B cell (primary cell): Measurements from ENCODE around the gene THSD4. TPM values are rescaled to one million over a fixed set of nuclear protein-coding genes. Genes with fewer than 3 reads are reported as not detected.

ENCODE experiments used
- ATAC-seq: fragments of 200-7000 bp; cut with Tn5 transposase; one replicate; pipeline ENCODE4 v1.10.0; 2021; ENCODE audit warnings: low read depth, mild to moderate bottlenecking, moderate number of reproducible peaks, moderate library complexity
- CTCF ChIA-PET: fragments of 350-600 bp; sonication (Branson Sonifier 250); formaldehyde crosslinking; loops from one replicate; lab custom pipeline; 2021; ENCODE audit warnings: antibody characterized with exemption, inconsistent platforms; lab: Charles Lee
- POLR2A ChIA-PET: fragments of 350-600 bp; sonication (Branson Sonifier 250); formaldehyde crosslinking; loops from one replicate; lab custom pipeline; 2021; ENCODE audit warnings: antibody characterized with exemption; lab: Charles Lee
- DNase-seq: peaks from one replicate; pipeline ENCODE4 v3.0.0; 2013
- H2AFZ ChIP-seq: 2 replicates; pipeline ENCODE4 v1.6.1; 2012; ENCODE audit warnings: mild to moderate bottlenecking, low read depth, low read length; ENCODE audit not compliant: insufficient read depth, poor library complexity, severe bottlenecking
- H3K27ac ChIP-seq, 2 donors: 1 replicate in 1 of 2; 2 replicates in 1 of 2; pipeline ENCODE4 v1.5.1; 2012 to 2013; ENCODE audit warnings: low read length in 2 of 2, mild to moderate bottlenecking in 2 of 2, moderate library complexity in 1 of 2
- H3K27me3 ChIP-seq, 4 experiments: fragments of 200-600 bp in 1 of 4; sonication (generic) in 1 of 4; replicated peaks in 1 of 4; 1 replicate in 2 of 4; 2 replicates in 2 of 4; pipeline versions ENCODE4 v1.6.1 to v1.7.0; 2013 to 2016; ENCODE audit warnings: low read length in 3 of 4, mild to moderate bottlenecking in 2 of 4, mixed read lengths in 1 of 4, moderate library complexity in 1 of 4; ENCODE audit not compliant: insufficient read depth in 4 of 4, control insufficient read depth in 3 of 4; ENCODE audit errors: control extremely low read depth in 1 of 4
- H3K36me3 ChIP-seq, 2 experiments: replicated peaks in 1 of 2; 1 replicate in 1 of 2; 2 replicates in 1 of 2; pipeline versions ENCODE4 v1.6.1 to v1.7.1; 2013; ENCODE audit warnings: low read length in 1 of 2; ENCODE audit not compliant: insufficient read depth in 2 of 2, control insufficient read depth in 1 of 2; ENCODE audit errors: control extremely low read depth in 1 of 2, extremely low read depth in 1 of 2
- H3K4me1 ChIP-seq, 2 donors: fragments of 200-600 bp in 1 of 2; sonication (generic) in 1 of 2; 1 replicate in 1 of 2; 2 replicates in 1 of 2; pipeline versions ENCODE4 v1.5.1 to v1.6.1; 2013 to 2017; ENCODE audit warnings: low read length in 2 of 2; ENCODE audit not compliant: control insufficient read depth in 2 of 2, insufficient read depth in 2 of 2
- H3K4me2 ChIP-seq: replicated peaks from 2 replicates; pipeline ENCODE3; 2012; ENCODE audit warnings: mild to moderate bottlenecking, low read depth, low read length; ENCODE audit not compliant: poor library complexity, severe bottlenecking
- H3K4me3 ChIP-seq, 5 experiments: fragments of 200-600 bp in 1 of 5; sonication (generic) in 1 of 5; 1 replicate in 3 of 5; 2 replicates in 2 of 5; pipeline versions ENCODE4 v1.5.1 to v1.7.0; 2011 to 2016; ENCODE audit warnings: low read length in 4 of 5, mild to moderate bottlenecking in 4 of 5, low read depth in 2 of 5, control low read depth in 1 of 5, moderate library complexity in 1 of 5; ENCODE audit not compliant: insufficient read depth in 1 of 5; ENCODE audit errors: control extremely low read depth in 1 of 5, extremely low read depth in 1 of 5
- H3K79me2 ChIP-seq: fragments of 200-600 bp; sonication (generic); one replicate; pipeline ENCODE4 v1.6.0; 2016; ENCODE audit warnings: low read length; ENCODE audit not compliant: control insufficient read depth, insufficient read depth
- H3K9ac ChIP-seq: fragments of 200-600 bp; sonication (generic); 2 replicates; pipeline ENCODE4 v1.6.1; 2017; ENCODE audit warnings: mild to moderate bottlenecking, low read length, moderate library complexity
- H3K9me3 ChIP-seq, 3 donors: one replicate each; pipeline versions ENCODE4 v1.6.1 to v1.7.1; 2013; ENCODE audit warnings: low read length in 2 of 3; ENCODE audit not compliant: control insufficient read depth in 2 of 3, insufficient read depth in 1 of 3; ENCODE audit errors: control extremely low read depth in 1 of 3
- H4K20me1 ChIP-seq: 2 replicates; pipeline ENCODE4 v1.6.0; 2012; ENCODE audit warnings: mild to moderate bottlenecking, low read length; ENCODE audit not compliant: insufficient read depth, control insufficient read depth, poor library complexity, severe bottlenecking
- H3K27ac Mint-ChIP-seq: one replicate; pipeline ENCODE4 v1.8.0; 2021; ENCODE audit warnings: mixed read lengths
- H3K27me3 Mint-ChIP-seq: one replicate; pipeline ENCODE4 v1.8.0; 2021; ENCODE audit warnings: mixed read lengths
- H3K4me1 Mint-ChIP-seq: one replicate; pipeline ENCODE4 v1.8.0; 2021; ENCODE audit warnings: mixed read lengths
- H3K4me3 Mint-ChIP-seq: one replicate; pipeline ENCODE4 v1.8.0; 2021; ENCODE audit warnings: mixed read lengths
- H3K9me3 Mint-ChIP-seq: one replicate; pipeline ENCODE4 v1.8.0; 2022; ENCODE audit warnings: mixed read lengths; ENCODE audit not compliant: insufficient read depth
- EZH2 ChIP-seq: IDR thresholded peaks from 2 replicates; pipeline ENCODE4 v1.6.1; 2012; ENCODE audit warnings: borderline replicate concordance, low read depth, mild to moderate bottlenecking, moderate library complexity, low read length; ENCODE audit not compliant: insufficient read depth, poor library complexity, severe bottlenecking
- WGBS: methylation state at CpG from one replicate; pipeline ENCODE4 v1.1.5; 2013; ENCODE audit warnings: missing lambda C conversion rate; ENCODE audit not compliant: insufficient coverage; 5-methylcytosine and 5-hydroxymethylcytosine counted together
- intact Hi-C: fragments of 100-400 bp; cut with micrococcal nuclease; formaldehyde crosslinking; loops from one replicate; pipeline ENCODE4 v1.10.0; 2022
- polyA plus RNA-seq: library from polyadenylated mRNA; depleted of rRNA; stranded (reverse); fragments of >200 nt; gene quantifications from 2 replicates; pipeline ENCODE4 v1.2.3, GENCODE V29; 2012
- total RNA-seq, 2 donors: library from RNA; stranded (reverse); fragments of 120-200 nt in 1 of 2; gene quantifications; 1 replicate in 1 of 2; 2 replicates in 1 of 2; pipeline versions ENCODE4 v1.2.3 to v1.2.4, GENCODE V29; 2013 to 2022
- TF ChIP-seq, protein P1 (sequence below): fragments of 200-600 bp; IDR thresholded peaks from one replicate; pipeline ENCODE4 v1.8.0; 2022; ENCODE audit warnings: antibody characterized with exemption, mild to moderate bottlenecking

THSD4 gene
- total and polyA plus RNA-seq, 2 donors (not counting 1 experiment from before 2014, with no cell fraction given) = not detected

DNA sequence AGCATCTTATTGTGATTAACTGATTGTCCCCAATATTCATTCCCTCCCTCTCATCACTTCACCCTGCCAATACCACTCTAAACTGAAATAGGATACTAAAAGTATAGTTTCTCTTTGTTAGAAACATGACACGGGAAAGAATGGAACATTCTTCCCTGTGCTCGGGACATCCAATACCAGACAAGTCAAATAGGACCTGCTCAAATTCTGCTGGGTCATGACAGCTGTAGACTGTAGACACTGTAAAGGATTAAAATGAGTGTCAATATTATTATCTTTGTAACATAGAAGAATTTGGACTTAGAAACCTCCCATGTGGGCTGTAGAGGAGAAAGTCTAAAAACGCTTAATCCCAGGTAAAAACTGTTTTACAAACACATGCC is 380.1 kb downstream of the THSD4 start:
- no peak overlapping the region for H3K4me3 Mint-ChIP-seq
- H3K27ac Mint-ChIP-seq = no peak overlapping the region
- ATAC-seq = no peak
- no peaks in the 10 kb centered on the region for H3K79me2 ChIP-seq
- no peak overlapping the region for H3K4me2 ChIP-seq
- H3K9me3 ChIP-seq = peaks cover 0 to 5% (median 0%) of the 10 kb centered on the region in 3 donors
- intact Hi-C loops = no loop called here
- no peak for DNase-seq
- POLR2A ChIA-PET = no interaction called here
- H2AFZ ChIP-seq = no peak overlapping the region
- no peak overlapping the region for H3K4me3 ChIP-seq
- WGBS = 83% methylated on average over 1 of the region's 3 CpGs
- H4K20me1 ChIP-seq = no peaks in the 10 kb centered on the region
- peaks cover 10% of the 10 kb centered on the region for H3K27me3 Mint-ChIP-seq
- TF ChIP-seq, protein P1, sequence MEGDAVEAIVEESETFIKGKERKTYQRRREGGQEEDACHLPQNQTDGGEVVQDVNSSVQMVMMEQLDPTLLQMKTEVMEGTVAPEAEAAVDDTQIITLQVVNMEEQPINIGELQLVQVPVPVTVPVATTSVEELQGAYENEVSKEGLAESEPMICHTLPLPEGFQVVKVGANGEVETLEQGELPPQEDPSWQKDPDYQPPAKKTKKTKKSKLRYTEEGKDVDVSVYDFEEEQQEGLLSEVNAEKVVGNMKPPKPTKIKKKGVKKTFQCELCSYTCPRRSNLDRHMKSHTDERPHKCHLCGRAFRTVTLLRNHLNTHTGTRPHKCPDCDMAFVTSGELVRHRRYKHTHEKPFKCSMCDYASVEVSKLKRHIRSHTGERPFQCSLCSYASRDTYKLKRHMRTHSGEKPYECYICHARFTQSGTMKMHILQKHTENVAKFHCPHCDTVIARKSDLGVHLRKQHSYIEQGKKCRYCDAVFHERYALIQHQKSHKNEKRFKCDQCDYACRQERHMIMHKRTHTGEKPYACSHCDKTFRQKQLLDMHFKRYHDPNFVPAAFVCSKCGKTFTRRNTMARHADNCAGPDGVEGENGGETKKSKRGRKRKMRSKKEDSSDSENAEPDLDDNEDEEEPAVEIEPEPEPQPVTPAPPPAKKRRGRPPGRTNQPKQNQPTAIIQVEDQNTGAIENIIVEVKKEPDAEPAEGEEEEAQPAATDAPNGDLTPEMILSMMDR = no peak
- no peak for TF ChIP-seq EZH2
- H3K4me1 Mint-ChIP-seq = no peaks in the 10 kb centered on the region
- H3K4me1 ChIP-seq = no peaks in the 10 kb centered on the region
- H3K27ac ChIP-seq = no peak overlapping the region
- no peak overlapping the region for H3K9ac ChIP-seq
- no peaks in the 10 kb centered on the region for H3K27me3 ChIP-seq
- CTCF ChIA-PET = no interaction called here
- H3K9me3 Mint-ChIP-seq = no peaks in the 10 kb centered on the region
- H3K36me3 ChIP-seq = no peaks in the 10 kb centered on the region

DNA sequence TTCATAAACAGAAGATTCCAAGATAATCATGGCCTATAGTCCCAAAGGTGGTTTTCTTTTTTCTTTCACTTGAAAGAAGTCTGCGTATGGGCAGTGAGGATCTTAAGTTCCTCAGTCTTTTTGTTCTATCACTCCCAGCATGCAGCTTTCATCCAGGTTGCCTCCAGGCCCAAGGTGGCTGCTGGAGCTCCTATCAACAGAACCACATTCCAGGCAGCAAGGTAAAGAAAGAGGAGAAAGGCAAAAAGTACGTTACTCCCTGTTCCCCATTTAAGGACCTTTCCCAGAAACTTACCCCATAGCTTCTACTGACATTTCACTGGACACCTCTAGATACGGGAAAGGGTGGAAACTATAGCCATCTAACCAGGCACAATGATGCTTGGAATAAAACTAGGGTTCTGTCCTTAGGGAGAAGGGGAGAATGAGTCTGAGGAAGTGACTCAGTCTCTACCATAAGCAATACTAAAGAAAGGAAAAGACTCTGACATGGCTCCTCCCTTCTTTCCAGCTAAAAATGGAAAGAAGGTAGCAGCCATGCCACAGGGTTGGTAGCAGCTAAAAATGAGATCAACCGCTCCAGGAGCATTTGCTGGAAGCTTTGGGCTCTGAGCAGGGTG is 381.2 kb downstream of the THSD4 start:
- Mint-ChIP-seq H3K27ac (no peak overlapping the region), H3K9me3 (peaks cover 3% of the 10 kb centered on the region), H3K4me3 (no peak overlapping the region), H3K27me3 (peaks cover 12% of the 10 kb centered on the region), H3K4me1 (no peaks in the 10 kb centered on the region)
- H3K4me1 ChIP-seq = no peaks in the 10 kb centered on the region
- no peaks in the 10 kb centered on the region for H3K79me2 ChIP-seq
- DNase-seq = no peak
- no peak overlapping the region for H3K4me2 ChIP-seq
- WGBS = 100% methylated on average over 1 of the region's 4 CpGs
- intact Hi-C loops = no loop called here
- H3K36me3 ChIP-seq = no peaks in the 10 kb centered on the region
- H3K4me3 ChIP-seq = no peak overlapping the region
- H3K27ac ChIP-seq = no peak overlapping the region
- ChIA-PET CTCF (no interaction called here), POLR2A (no interaction called here)
- H4K20me1 ChIP-seq = no peaks in the 10 kb centered on the region
- no peak for ATAC-seq
- H3K9ac ChIP-seq = no peak overlapping the region
- TF ChIP-seq, protein P1 = no peak
- no peak overlapping the region for H2AFZ ChIP-seq
- H3K9me3 ChIP-seq = peaks cover under 1 to 2% (median 2%) of the 10 kb centered on the region in 3 donors
- no peaks in the 10 kb centered on the region for H3K27me3 ChIP-seq
